Ovary (tissue), 9 donors: ENCODE measurements around the gene YBX2. TPM values are rescaled to one million over a fixed set of nuclear protein-coding genes. Genes with fewer than 3 reads are reported as not detected.
"Not testable (repeated sequence)": the region's sequence is repeated elsewhere in the genome, so short reads cannot be mapped to it uniquely, and the experiment has no call there.

Source experiments
- DNase-seq, 5 donors: peaks; one replicate each; pipeline ENCODE4 v3.0.0-alpha.2; 2019 to 2020
- H3K27ac ChIP-seq, 2 donors: fragments of 200-600 bp; one replicate each; pipeline versions ENCODE4 v1.5.1 to v1.8.0; 2019 to 2022
- H3K27me3 ChIP-seq: fragments of 200-600 bp; one replicate; pipeline ENCODE4 v1.8.0; 2022
- H3K36me3 ChIP-seq: fragments of 200-600 bp; sonication (generic); one replicate; pipeline ENCODE4 v1.5.1; 2019
- H3K4me1 ChIP-seq: one replicate; pipeline ENCODE4 v1.8.1; 2013; ENCODE audit warnings: mild to moderate bottlenecking, moderate library complexity; ENCODE audit not compliant: insufficient read depth
- H3K4me3 ChIP-seq: fragments of 200-600 bp; sonication (generic); one replicate; pipeline ENCODE4 v1.5.1; 2017
- H3K9me3 ChIP-seq, 2 donors: fragments of 200-600 bp in 1 of 2; sonication (generic) in 1 of 2; one replicate each; pipeline versions ENCODE4 v1.5.1 to v1.8.1; 2013 to 2019; ENCODE audit warnings: mild to moderate bottlenecking in 1 of 2, moderate library complexity in 1 of 2
- CTCF ChIP-seq, 3 donors: fragments of 450-650 bp in 2 of 3; fragments of 200-600 bp in 1 of 3; IDR thresholded peaks; one replicate each; pipeline versions ENCODE4 v1.5.1 to v1.8.0; 2016 to 2022; ENCODE audit warnings: antibody characterized with exemption in 3 of 3, mild to moderate bottlenecking in 1 of 3
- EP300 ChIP-seq: sonication (generic); formaldehyde crosslinking; IDR thresholded peaks from one replicate; pipeline ENCODE4 v1.6.1; 2017; ENCODE audit warnings: antibody characterized with exemption
- POLR2A ChIP-seq: fragments of 450-650 bp; IDR thresholded peaks from one replicate; pipeline ENCODE4 v1.6.1; 2017; ENCODE audit warnings: antibody characterized with exemption, mild to moderate bottlenecking, moderate library complexity
- WGBS, 3 donors: extraction: QIAGEN DNeasy Blood & Tissue Kit in 1 of 3; methylation state at CpG; one replicate each; pipeline versions ENCODE4 v1.1.5 to v1.1.7; 2013 to 2017; 5-methylcytosine and 5-hydroxymethylcytosine counted together
- intact Hi-C, 4 donors: fragments of 100-400 bp; cut with DNase I; formaldehyde crosslinking; loops; one replicate each; pipeline versions ENCODE4 v1.11.0 to v1.15.1; 2022 to 2023
- polyA plus RNA-seq, 2 donors: library from polyadenylated mRNA; stranded (reverse); fragments of 200-250 nt in 1 of 2; fragments of 350-450 nt in 1 of 2; fragmentation: Illumina TruSeq in 1 of 2; extraction: RNeasy Lipid Tissue Mini Kit (QIAGEN cat#74804) in 1 of 2; gene quantifications; one replicate each; pipeline ENCODE4 v1.2.3, GENCODE V29; 2013 to 2014
- total RNA-seq, 7 donors: library from RNA; depleted of rRNA in 2 of 7; stranded (reverse); fragments of >200 nt in 2 of 7; fragmentation: NEBNext Ultra II Directional in 3 of 7; extraction: Animal tissue kit (Norgen Biotek cat#: 25700) in 3 of 7; gene quantifications; one replicate each; pipeline versions ENCODE4 v1.1.0 to v1.2.4, GENCODE V29; 2016 to 2023
- donor health status: DM: no; HTN: no; CAD: no; lungs with moderate emphysema.
- donor health status: DM: no; HTN: no; CAD: no.
- donor health status: Bipolar disorder and iron deficiency.
- donor health status: DM: yes; HTN: yes; CAD: no.
- donor health status: DM: no; HTN: no; CAD: no.
- donor health status: DM: yes; HTN: yes; CAD: no.

Gene YBX2
- total and polyA plus RNA-seq, 9 donors = 0.30 to 1.8 (median 0.64) TPM; not detected in 3

DNA sequence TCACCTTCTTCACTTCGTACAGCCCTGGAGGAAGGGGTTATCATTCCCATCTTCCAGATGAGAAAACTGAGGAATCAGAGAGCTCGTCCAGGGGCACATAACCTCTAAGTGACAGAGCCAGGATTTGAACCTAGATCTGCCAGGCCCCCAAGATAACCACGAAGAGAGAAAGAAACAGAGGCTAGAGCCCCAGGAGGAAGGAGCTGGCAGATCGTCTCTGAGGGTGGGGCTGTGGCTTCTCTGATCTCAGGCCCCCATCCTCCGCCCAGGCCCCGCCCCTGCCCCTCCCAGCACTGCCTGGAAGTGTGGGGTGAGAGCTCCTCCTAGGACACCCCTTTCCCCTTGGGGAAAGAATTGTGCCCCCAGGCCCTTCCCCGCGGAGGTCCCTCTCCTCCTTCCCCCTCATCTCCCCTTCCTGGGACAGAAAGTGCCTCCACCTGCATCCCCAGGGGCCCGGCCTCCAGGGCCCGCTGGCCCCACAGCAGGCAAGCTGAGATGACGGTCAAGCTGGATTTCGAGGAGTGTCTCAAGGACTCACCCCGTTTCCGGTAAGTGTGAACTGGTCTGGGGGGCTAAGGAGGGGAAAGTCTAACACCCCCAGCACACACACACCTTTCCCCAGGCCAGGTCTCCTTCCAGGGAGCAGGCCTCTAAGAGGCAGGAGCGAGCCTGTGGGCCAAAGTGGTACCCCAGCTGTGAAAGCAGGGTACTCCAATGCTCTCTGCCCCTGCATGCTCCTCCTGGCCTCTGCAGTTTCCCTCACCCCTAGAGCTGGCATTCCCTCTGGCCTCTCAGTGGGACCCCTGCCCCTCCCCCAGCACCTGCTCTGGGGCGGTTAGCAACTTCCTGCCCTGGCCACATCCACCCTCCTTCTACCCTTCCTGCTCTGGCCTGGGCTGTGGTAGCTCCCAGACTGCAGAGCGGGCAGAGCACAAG lies 42.1 kb upstream of the YBX2 start, which contains the start of gene ACAP1:
ACAP1 (plus strand) TSS at position 290 of the 936 bp plus-strand sequence; CDS start at position 496, 206 bp downstream.
- intact Hi-C loops = no loop called here
- Histone ChIP-seq H3K4me3 (no peak within 1 kb of the TSS), H3K27me3 (no peaks in the 10 kb centered on the region)

GRCh38 chr17:7335765-7336164 lies 41.3 kb upstream of the YBX2 start:
- DNase-seq, H3K4me3 ChIP-seq, H3K27ac ChIP-seq, H3K36me3 ChIP-seq, H3K4me1 ChIP-seq, H3K9me3 ChIP-seq, H3K27me3 ChIP-seq, intact Hi-C loops: not testable (repeated sequence)
- 76 to 81% (median 77%) methylated on average over 13 of the region's 13 CpGs for WGBS, 3 donors

More for the DNA sequence above, 42.1 kb upstream of the YBX2 start, which contains the start of gene ACAP1:
- Histone ChIP-seq H3K4me1 (no peaks in the 10 kb centered on the region), H3K36me3 (no peaks in the 10 kb centered on the region), H3K9me3 (no peaks in the 10 kb centered on the region), H3K27ac (no peak within 1 kb of the TSS)
- peak in 1 of 5 donors; percentile 14 for DNase-seq
- no peak for TF ChIP-seq CTCF (IDR thresholded peaks at IDR 0.05)
- 33 to 37% (median 33%) methylated on average over 14 to 17 of the region's 17 CpGs for WGBS, 3 donors

GRCh38 chr17:7334938-7335538 lies 40.6 kb upstream of the YBX2 start:
- H3K9me3 ChIP-seq = no peaks in the 10 kb centered on the region
- intact Hi-C loops = no loop called here
- no peak overlapping the region for H3K4me3 ChIP-seq
- 79 to 92% (median 87%) methylated on average over 3 of the region's 3 CpGs for WGBS, 3 donors
- H3K36me3 ChIP-seq = no peaks in the 10 kb centered on the region
- no peak overlapping the region for H3K27ac ChIP-seq
- H3K27me3 ChIP-seq = no peaks in the 10 kb centered on the region
- peaks cover 4% of the 10 kb centered on the region for H3K4me1 ChIP-seq
- no peak for TF ChIP-seq CTCF (IDR thresholded peaks at IDR 0.05)
- no peak for TF ChIP-seq POLR2A
- no peak for TF ChIP-seq EP300
- DNase-seq = no peak

DNA sequence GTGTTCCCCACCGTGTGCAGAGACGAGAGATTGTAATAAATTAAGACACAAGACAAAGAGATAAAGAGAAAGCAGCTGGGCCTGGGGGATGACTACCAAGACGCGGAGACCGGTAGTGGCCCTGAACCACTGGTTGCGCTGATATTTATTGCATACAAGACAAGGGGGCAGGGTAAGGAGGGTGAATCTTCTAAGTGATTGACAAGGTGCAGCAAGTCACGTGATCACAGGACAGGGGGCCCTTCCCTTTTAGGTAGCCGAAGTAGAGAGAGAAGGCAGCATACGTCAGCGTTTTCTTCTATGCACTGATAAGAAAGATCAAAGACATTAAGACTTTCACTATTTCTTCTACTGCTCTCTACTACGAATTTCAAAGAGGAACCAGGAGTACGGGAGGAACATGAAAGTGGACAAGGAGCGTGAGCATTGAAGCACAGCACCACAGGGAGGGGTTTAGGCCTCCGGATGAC lies 38.2 kb upstream of the YBX2 start:
- H3K9me3 ChIP-seq, H3K4me1 ChIP-seq, H3K27me3 ChIP-seq, DNase-seq, H3K36me3 ChIP-seq, intact Hi-C loops, H3K27ac ChIP-seq, H3K4me3 ChIP-seq: not testable (repeated sequence)
- WGBS, 3 donors = 17 to 20% (median 18%) methylated on average over 14 of the region's 14 CpGs

- intact Hi-C loops = no loop called here
- 40 to 55% (median 45%) methylated on average over 7 of the region's 7 CpGs for WGBS, 3 donors
- no peaks in the 10 kb centered on the region for H3K9me3 ChIP-seq
- H3K27me3 ChIP-seq = no peaks in the 10 kb centered on the region
- H3K36me3 ChIP-seq = no peaks in the 10 kb centered on the region
- no peak overlapping the region for H3K4me3 ChIP-seq
- no peak for DNase-seq
- no peak overlapping the region for H3K27ac ChIP-seq
- TF ChIP-seq POLR2A (no peak), EP300 (no peak), CTCF (IDR thresholded peaks at IDR 0.05) (no peak)
- peaks cover 5% of the 10 kb centered on the region for H3K4me1 ChIP-seq
Observed at GRCh38 chr17:7332111-7332510, 37.7 kb upstream of the YBX2 start.
